Kidney epithelial cell (primary cell): ENCODE results near the gene PHF23. TPM values are rescaled to one million over a fixed set of nuclear protein-coding genes. Genes with fewer than 3 reads are reported as not detected.

ENCODE experiments used
- DNase-seq: peaks from one replicate; pipeline ENCODE4 v3.0.0-alpha.2; 2010; ENCODE audit warnings: low read depth
- H3K27me3 ChIP-seq: 2 replicates; pipeline ENCODE4 v1.6.0; 2011; ENCODE audit warnings: low read length; ENCODE audit not compliant: control insufficient read depth, insufficient read depth
- H3K36me3 ChIP-seq: 2 replicates; pipeline ENCODE4 v1.5.1; 2011; ENCODE audit warnings: low read length; ENCODE audit not compliant: control insufficient read depth, insufficient read depth
- H3K4me3 ChIP-seq: 2 replicates; pipeline ENCODE4 v1.5.1; 2011; ENCODE audit warnings: low read depth, mild to moderate bottlenecking, control low read depth, low read length
- total RNA-seq: library from RNA; depleted of rRNA; stranded (reverse); fragments of >200 nt; gene quantifications from 2 replicates; pipeline ENCODE4 v1.2.3, GENCODE V29; 2015
- TF ChIP-seq, protein P1 (sequence below): IDR thresholded peaks from 2 replicates; pipeline ENCODE4 v1.5.1; 2011; ENCODE audit warnings: mild to moderate bottlenecking, moderate library complexity, low read length, control low read depth, inconsistent platforms; ENCODE audit not compliant: insufficient read depth, poor library complexity, severe bottlenecking

Gene PHF23
- total RNA-seq, 1 donor from 2014 or later: 53.3 TPM

DNA sequence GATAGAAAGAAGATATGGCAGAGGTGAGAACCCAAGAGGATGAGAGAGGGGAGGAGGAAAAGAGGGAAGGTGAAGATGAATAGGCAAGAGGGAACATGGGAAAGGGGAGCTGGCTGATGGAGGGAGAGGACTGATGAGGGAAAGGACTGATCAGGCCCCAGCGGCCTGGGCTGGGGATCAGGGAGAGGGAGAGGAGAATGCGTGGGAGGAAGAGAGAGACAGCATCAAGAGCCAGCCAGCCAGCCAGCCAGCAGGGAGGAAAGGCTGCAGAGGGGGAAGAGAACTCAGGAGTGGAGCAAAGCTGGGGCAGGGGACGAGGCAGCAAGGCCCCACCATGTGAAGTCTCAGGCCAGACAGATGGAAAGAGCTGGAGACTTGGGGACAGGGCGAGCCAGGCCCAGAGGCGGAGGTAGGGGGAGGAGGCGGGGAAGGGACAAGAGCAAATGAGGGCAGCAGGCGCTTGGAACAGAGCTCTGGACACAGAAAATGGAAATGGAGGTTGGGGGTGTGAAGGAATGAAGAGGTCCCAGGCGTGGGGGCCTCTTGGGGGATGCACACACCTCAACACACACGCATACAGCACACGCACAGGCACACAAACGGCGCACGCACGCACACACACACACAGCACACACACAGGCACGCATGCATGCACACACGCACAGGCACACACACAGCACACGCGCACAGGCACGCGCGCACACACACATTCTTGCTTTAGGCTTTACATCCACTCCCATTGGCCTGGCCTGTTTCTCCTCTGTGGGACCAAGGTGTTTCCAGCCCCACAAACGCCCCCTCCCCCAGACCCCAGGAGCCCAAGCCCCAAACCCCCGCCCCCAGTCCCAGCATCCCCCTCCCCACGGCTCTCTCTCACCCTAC is 31.9 kb downstream of the PHF23 start:
- TF ChIP-seq, protein P1, sequence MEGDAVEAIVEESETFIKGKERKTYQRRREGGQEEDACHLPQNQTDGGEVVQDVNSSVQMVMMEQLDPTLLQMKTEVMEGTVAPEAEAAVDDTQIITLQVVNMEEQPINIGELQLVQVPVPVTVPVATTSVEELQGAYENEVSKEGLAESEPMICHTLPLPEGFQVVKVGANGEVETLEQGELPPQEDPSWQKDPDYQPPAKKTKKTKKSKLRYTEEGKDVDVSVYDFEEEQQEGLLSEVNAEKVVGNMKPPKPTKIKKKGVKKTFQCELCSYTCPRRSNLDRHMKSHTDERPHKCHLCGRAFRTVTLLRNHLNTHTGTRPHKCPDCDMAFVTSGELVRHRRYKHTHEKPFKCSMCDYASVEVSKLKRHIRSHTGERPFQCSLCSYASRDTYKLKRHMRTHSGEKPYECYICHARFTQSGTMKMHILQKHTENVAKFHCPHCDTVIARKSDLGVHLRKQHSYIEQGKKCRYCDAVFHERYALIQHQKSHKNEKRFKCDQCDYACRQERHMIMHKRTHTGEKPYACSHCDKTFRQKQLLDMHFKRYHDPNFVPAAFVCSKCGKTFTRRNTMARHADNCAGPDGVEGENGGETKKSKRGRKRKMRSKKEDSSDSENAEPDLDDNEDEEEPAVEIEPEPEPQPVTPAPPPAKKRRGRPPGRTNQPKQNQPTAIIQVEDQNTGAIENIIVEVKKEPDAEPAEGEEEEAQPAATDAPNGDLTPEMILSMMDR: no peak
- Histone ChIP-seq H3K36me3 (peaks cover 4% of the 10 kb centered on the region), H3K27me3 (no peaks in the 10 kb centered on the region), H3K4me3 (no peak overlapping the region)
- no peak for DNase-seq

DNA sequence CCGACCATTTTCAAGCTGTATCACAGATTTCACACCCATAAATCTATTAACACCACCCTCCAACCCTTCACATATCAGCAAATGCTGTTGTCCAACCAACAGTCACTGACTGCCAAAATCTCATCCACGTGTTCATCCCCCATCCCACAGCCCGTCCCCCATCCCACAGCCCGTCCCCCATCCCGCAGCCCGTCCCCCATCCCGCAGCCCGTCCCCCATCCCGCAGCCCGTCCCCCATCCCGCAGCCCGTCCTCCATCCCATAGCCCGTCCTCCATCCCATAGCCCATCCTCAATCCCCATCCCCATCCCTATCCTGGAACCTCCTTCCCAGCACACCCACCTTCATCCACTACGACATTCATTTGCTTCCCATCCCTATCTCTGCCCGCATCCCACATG is 33.7 kb downstream of the PHF23 start:
- peaks cover 4% of the 10 kb centered on the region for H3K36me3 ChIP-seq
- H3K27me3 ChIP-seq: no peaks in the 10 kb centered on the region
- H3K4me3 ChIP-seq: peak overlapping the region; percentile 29
- DNase-seq: no peak
- TF ChIP-seq, protein P1: no peak

DNA sequence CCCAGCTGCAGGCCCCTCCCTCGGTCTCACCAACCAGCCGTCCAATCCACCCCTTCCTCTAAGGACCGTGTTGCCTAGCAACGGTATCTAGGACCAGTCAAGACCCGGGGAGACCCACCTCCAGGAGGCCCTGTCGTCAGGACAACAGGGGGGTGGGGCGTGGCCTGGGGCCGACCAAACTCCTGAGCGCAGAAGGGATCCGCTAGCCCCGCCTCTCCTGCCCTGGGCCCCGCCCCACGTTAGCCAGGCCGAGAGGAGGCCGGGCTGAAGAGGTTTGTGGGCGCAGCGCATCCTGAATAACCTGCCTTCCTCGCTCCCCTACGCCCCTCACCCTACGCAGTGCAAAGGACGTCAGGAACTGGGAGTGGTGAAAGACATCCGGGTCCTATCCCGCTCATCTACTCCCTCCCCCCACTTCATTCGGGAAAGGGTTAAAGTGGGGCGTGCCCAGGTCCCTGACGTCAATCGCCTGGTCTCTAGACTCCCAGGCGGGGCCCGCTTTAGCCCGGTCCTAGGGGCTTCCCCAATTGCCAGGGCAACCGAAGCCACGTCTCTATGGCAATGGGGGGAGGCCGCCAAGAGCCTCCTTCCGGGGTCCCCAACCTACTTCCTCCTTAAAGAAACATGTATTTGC is 34.3 kb downstream of the PHF23 start:
- Histone ChIP-seq H3K4me3 (peak overlapping the region; percentile 29), H3K27me3 (no peaks in the 10 kb centered on the region), H3K36me3 (peaks cover 4% of the 10 kb centered on the region)
- no peak for DNase-seq
- TF ChIP-seq, protein P1: no peak

DNA sequence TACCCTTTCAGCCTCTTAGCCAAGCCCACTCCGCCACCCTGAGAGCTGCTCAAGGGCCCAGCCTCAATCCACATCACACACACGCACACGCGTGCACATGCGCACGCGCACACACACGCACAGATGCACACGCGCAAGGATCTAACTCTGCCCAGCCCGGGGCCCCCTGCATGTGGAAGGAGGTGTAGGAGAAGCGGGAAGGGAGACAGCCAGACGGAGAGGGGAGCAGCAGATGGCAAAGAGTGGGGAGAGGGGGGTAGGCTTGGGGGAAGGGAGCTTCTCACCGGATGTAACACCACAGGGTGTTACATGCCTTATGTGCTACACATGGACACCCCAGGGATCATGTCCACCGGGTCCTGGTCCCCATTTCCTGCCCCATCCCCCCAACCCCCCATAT is 34.9 kb downstream of the PHF23 start:
- Histone ChIP-seq H3K4me3 (peak overlapping the region; percentile 29), H3K36me3 (peaks cover 4% of the 10 kb centered on the region), H3K27me3 (no peaks in the 10 kb centered on the region)
- TF ChIP-seq, protein P1: no peak
- no peak for DNase-seq

DNA sequence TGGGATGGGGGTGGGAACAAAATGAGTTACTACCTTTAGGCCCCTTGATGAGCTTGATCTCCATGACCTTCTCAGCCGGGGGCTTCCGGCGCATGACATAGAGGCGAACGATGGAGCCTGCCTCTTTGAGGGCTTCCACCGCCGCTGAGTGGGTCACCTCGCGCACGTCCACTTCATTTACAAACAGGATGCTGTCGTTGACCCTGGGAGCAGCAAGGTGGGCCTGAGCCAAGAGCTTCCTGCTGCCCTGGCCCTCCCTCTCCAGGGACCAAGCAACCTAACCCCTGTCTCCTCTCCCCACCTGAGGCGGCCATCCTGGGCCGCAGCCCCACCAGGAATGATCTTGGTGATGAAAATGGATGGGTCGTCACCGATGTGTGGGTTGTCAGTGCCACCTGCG is 35.9 kb downstream of the PHF23 start:
- Histone ChIP-seq H3K36me3 (peaks cover 4% of the 10 kb centered on the region), H3K27me3 (no peaks in the 10 kb centered on the region), H3K4me3 (no peak overlapping the region)
- no peak for DNase-seq
- TF ChIP-seq, protein P1: no peak
